Measurements from ENCODE around the gene TLE3. TPM values are rescaled to one million over a fixed set of nuclear protein-coding genes. Genes with fewer than 3 reads are reported as not detected.
A peak's percentile ranks its signal among the peaks of the same experiment; 100 is the strongest.

Gene TLE3
- total and polyA plus RNA-seq, 2 of the 13 experiments (the other 11 are each of a cell fraction or from before 2014, with no cell fraction given) = 11.9 to 13.8 TPM

DNA sequence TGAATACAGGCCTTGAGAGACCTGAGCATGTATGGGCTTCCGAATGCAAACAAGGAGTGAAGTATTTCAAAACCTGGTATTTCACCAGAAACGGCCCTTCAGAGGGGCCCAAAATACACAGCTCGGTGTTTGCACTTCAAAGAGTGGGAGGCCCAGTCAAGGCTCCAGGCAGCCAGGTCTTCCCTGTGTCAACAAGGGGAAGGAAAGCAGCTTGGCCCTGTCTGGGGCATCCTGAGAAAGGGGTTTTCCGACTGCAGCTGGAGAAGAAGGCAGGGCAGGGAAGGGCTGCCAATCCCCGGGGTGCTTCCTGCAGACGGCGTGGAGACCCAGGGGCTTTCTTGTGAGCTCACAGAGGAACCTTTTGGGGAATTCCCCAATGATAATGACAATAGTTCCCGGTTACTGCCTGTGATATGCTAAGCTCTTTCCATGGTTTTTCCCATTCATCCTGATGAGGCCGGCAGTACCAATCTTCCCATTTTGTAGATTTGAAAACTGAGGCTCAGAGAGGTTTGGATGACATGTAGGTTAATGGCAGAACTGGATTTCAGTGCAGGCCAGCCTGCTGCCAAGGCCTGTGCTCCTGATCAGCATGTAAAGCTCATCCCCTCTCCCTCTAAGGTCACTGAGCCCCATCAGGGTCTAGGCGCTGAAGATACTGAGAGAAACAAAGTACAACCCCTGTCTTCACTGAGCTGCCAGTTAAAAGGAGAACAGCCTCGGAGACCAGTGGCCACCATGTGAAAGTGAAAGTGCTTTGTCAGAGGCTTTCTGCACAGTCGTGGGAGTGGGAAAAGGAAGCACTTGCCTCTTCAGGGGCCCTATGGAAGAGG is 43.0 kb upstream of the TLE3 start (continued):
- TF ChIP-seq MBNL3 (CRISPR knock-in tag; conservative IDR thresholded peaks at IDR 0.05) = no peak
- TF ChIP-seq RCOR2 (CRISPR knock-in tag; IDR thresholded peaks at IDR 0.05) = peak; percentile 96
- TF ChIP-seq, protein P1, sequence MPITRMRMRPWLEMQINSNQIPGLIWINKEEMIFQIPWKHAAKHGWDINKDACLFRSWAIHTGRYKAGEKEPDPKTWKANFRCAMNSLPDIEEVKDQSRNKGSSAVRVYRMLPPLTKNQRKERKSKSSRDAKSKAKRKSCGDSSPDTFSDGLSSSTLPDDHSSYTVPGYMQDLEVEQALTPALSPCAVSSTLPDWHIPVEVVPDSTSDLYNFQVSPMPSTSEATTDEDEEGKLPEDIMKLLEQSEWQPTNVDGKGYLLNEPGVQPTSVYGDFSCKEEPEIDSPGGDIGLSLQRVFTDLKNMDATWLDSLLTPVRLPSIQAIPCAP (CRISPR knock-in tag; IDR thresholded peaks at IDR 0.05; ENCODE audit: low read depth) = 0 out of 2 replicates have a peak, but pooled peaks have one; percentile 73
- TF ChIP-seq ZNF530 (CRISPR knock-in tag; IDR thresholded peaks at IDR 0.05; ENCODE audit: low read depth) = no peak
- TF ChIP-seq, protein P2, sequence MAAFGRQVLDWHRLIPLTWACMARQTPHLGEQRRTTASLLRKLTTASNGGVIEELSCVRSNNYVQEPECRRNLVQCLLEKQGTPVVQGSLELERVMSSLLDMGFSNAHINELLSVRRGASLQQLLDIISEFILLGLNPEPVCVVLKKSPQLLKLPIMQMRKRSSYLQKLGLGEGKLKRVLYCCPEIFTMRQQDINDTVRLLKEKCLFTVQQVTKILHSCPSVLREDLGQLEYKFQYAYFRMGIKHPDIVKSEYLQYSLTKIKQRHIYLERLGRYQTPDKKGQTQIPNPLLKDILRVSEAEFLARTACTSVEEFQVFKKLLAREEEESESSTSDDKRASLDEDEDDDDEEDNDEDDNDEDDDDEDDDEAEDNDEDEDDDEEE (CRISPR knock-in tag; IDR thresholded peaks at IDR 0.05) = no peak
- TF ChIP-seq JARID2 (CRISPR knock-in tag; IDR thresholded peaks at IDR 0.05; ENCODE audit: insufficient replicate concordance) = peak; percentile 97
- TF ChIP-seq ARNTL (CRISPR knock-in tag; IDR thresholded peaks at IDR 0.05) = peak; percentile 90
- TF ChIP-seq HOXA3 (CRISPR knock-in tag; IDR thresholded peaks at IDR 0.05) = peak; percentile 80; the same call in 1 of the 2 replicates
- no peak for TF ChIP-seq ZNF207 (IDR thresholded peaks at IDR 0.05; ENCODE audit: borderline replicate concordance)
- no peak for TF ChIP-seq ZNF496 (CRISPR knock-in tag; IDR thresholded peaks at IDR 0.05; ENCODE audit: insufficient replicate concordance)
- TF ChIP-seq ZNF331 (CRISPR knock-in tag; IDR thresholded peaks at IDR 0.05) = peak; percentile 89
- peak; percentile 96 for TF ChIP-seq RXRA (CRISPR knock-in tag; IDR thresholded peaks at IDR 0.05)
- TF ChIP-seq RAD51 (IDR thresholded peaks at IDR 0.05; ENCODE audit: borderline replicate concordance) = no peak
- peak; percentile 22; the same call in 1 of the 2 replicates for TF ChIP-seq ZNF891 (CRISPR knock-in tag; IDR thresholded peaks at IDR 0.05)
- TF ChIP-seq, protein P3, sequence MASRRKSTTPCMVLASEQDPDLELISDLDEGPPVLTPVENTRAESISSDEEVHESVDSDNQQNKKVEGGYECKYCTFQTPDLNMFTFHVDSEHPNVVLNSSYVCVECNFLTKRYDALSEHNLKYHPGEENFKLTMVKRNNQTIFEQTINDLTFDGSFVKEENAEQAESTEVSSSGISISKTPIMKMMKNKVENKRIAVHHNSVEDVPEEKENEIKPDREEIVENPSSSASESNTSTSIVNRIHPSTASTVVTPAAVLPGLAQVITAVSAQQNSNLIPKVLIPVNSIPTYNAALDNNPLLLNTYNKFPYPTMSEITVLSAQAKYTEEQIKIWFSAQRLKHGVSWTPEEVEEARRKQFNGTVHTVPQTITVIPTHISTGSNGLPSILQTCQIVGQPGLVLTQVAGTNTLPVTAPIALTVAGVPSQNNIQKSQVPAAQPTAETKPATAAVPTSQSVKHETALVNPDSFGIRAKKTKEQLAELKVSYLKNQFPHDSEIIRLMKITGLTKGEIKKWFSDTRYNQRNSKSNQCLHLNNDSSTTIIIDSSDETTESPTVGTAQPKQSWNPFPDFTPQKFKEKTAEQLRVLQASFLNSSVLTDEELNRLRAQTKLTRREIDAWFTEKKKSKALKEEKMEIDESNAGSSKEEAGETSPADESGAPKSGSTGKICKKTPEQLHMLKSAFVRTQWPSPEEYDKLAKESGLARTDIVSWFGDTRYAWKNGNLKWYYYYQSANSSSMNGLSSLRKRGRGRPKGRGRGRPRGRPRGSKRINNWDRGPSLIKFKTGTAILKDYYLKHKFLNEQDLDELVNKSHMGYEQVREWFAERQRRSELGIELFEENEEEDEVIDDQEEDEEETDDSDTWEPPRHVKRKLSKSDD (CRISPR knock-in tag; IDR thresholded peaks at IDR 0.05; ENCODE audit: low read depth) = peak; percentile 54; the same call in 1 of the 2 replicates
- TF ChIP-seq ZNF230 (CRISPR knock-in tag; IDR thresholded peaks at IDR 0.05) = no peak; the same call in 1 of the 2 replicates
- TF ChIP-seq, protein P4, sequence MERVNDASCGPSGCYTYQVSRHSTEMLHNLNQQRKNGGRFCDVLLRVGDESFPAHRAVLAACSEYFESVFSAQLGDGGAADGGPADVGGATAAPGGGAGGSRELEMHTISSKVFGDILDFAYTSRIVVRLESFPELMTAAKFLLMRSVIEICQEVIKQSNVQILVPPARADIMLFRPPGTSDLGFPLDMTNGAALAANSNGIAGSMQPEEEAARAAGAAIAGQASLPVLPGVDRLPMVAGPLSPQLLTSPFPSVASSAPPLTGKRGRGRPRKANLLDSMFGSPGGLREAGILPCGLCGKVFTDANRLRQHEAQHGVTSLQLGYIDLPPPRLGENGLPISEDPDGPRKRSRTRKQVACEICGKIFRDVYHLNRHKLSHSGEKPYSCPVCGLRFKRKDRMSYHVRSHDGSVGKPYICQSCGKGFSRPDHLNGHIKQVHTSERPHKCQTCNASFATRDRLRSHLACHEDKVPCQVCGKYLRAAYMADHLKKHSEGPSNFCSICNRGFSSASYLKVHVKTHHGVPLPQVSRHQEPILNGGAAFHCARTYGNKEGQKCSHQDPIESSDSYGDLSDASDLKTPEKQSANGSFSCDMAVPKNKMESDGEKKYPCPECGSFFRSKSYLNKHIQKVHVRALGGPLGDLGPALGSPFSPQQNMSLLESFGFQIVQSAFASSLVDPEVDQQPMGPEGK (CRISPR knock-in tag; IDR thresholded peaks at IDR 0.05) = peak; percentile 96
- 0 out of 2 replicates have a peak, but pooled peaks have one; percentile 50 for TF ChIP-seq EED (CRISPR knock-in tag; IDR thresholded peaks at IDR 0.05)
- TF ChIP-seq ETV5 (CRISPR knock-in tag; IDR thresholded peaks at IDR 0.05; ENCODE audit: borderline replicate concordance) = peak; percentile 92
- no peak for TF ChIP-seq ZSCAN20 (CRISPR knock-in tag; IDR thresholded peaks at IDR 0.05; ENCODE audit: borderline replicate concordance)
- no peak for TF ChIP-seq ZNF883 (CRISPR knock-in tag; IDR thresholded peaks at IDR 0.05; ENCODE audit: not compliant biosample characterization)
- peak; percentile 78; the same call in 1 of the 2 replicates for TF ChIP-seq ZNF34 (CRISPR knock-in tag; IDR thresholded peaks at IDR 0.05; ENCODE audit: borderline replicate concordance)
